ENCODE results near the gene KAZN. TPM values are rescaled to one million over a fixed set of nuclear protein-coding genes. Genes with fewer than 3 reads are reported as not detected.

Gene KAZN
- total RNA-seq, 1 donor from 2014 or later: 11.6 TPM

GRCh38 chr1:15150376-15150775 is 551.9 kb downstream of the KAZN start:
- Mint-ChIP-seq H3K4me3 (peak overlapping the region; percentile 62), H3K27ac (ENCODE audit: unreplicated experiment) (no peak overlapping the region), H3K4me1 (peaks cover 31% of the 10 kb centered on the region), H3K27me3 (ENCODE audit: low read depth) (peaks cover 58% of the 10 kb centered on the region), H3K9me3 (no peaks in the 10 kb centered on the region), H3K36me3 (ENCODE audit: low read depth) (no peaks in the 10 kb centered on the region)
- DNase-seq (ENCODE audit: low read depth, low spot score): no peak
- TF ChIP-seq CTCF (conservative IDR thresholded peaks at IDR 0.05): no peak

GRCh38 chr1:15151377-15151806 is 552.9 kb downstream of the KAZN start:
- Mint-ChIP-seq H3K27me3 (ENCODE audit: low read depth) (peaks cover 64% of the 10 kb centered on the region), H3K4me3 (peak overlapping the region; percentile 62), H3K27ac (ENCODE audit: unreplicated experiment) (no peak overlapping the region), H3K36me3 (ENCODE audit: low read depth) (no peaks in the 10 kb centered on the region), H3K4me1 (peaks cover 35% of the 10 kb centered on the region), H3K9me3 (no peaks in the 10 kb centered on the region)
- DNase-seq (ENCODE audit: low read depth, low spot score): no peak
- TF ChIP-seq CTCF (conservative IDR thresholded peaks at IDR 0.05): no peak

- no peak for DNase-seq (ENCODE audit: low read depth, low spot score)
- H3K9me3 Mint-ChIP-seq: no peaks in the 10 kb centered on the region
- peaks cover 68% of the 10 kb centered on the region for H3K27me3 Mint-ChIP-seq (ENCODE audit: low read depth)
- no peak for TF ChIP-seq CTCF (conservative IDR thresholded peaks at IDR 0.05)
- peaks cover 35% of the 10 kb centered on the region for H3K4me1 Mint-ChIP-seq
- no peaks in the 10 kb centered on the region for H3K36me3 Mint-ChIP-seq (ENCODE audit: low read depth)
- no peak overlapping the region for H3K27ac Mint-ChIP-seq (ENCODE audit: unreplicated experiment)
- H3K4me3 Mint-ChIP-seq: peak overlapping the region; percentile 96
Measured at GRCh38 chr1:15151871-15152270, 553.4 kb downstream of the KAZN start.

GRCh38 chr1:15152318-15153183 is 554.1 kb downstream of the KAZN start:
- no peaks in the 10 kb centered on the region for H3K9me3 Mint-ChIP-seq
- H3K27me3 Mint-ChIP-seq (ENCODE audit: low read depth): peaks cover 66% of the 10 kb centered on the region
- H3K27ac Mint-ChIP-seq (ENCODE audit: unreplicated experiment): peak overlapping the region; percentile 95
- H3K36me3 Mint-ChIP-seq (ENCODE audit: low read depth): no peaks in the 10 kb centered on the region
- peak; percentile 74 for DNase-seq (ENCODE audit: low read depth, low spot score)
- TF ChIP-seq CTCF (conservative IDR thresholded peaks at IDR 0.05): peak; percentile 69
- peak overlapping the region; percentile 96 for H3K4me3 Mint-ChIP-seq
- H3K4me1 Mint-ChIP-seq: peaks cover 32% of the 10 kb centered on the region

GRCh38 chr1:15153184-15153841 is 554.8 kb downstream of the KAZN start, which contains the start of gene TMEM51:
TSS of gene TMEM51 (plus strand) at chr1:15153747. CDS start at chr1:15215088, 61,341 bp downstream.
- Mint-ChIP-seq H3K27ac (ENCODE audit: unreplicated experiment) (peak within 1 kb of the TSS; percentile 95), H3K4me1 (peaks cover 32% of the 10 kb centered on the region), H3K9me3 (no peaks in the 10 kb centered on the region), H3K27me3 (ENCODE audit: low read depth) (peaks cover 62% of the 10 kb centered on the region), H3K36me3 (ENCODE audit: low read depth) (no peaks in the 10 kb centered on the region), H3K4me3 (peak within 1 kb of the TSS; percentile 96)
- TF ChIP-seq CTCF (conservative IDR thresholded peaks at IDR 0.05): no peak
- peak; percentile 71 for DNase-seq (ENCODE audit: low read depth, low spot score)

Measured in neural crest cell (in vitro differentiated cells).